Uterus (tissue), 2 donors: ENCODE data around the gene SLC13A3.

Experiments used
- CTCF ChIP-seq, 4 experiments: fragments of 200-600 bp in 2 of 4; fragments of 450-650 bp in 2 of 4; sonication (generic) in 2 of 4; IDR thresholded peaks; one replicate each; pipeline ENCODE4 v1.5.1; 2016 to 2019; ENCODE audit warnings: antibody characterized with exemption in 4 of 4, mild to moderate bottlenecking in 2 of 4, moderate library complexity in 1 of 4
- POLR2A ChIP-seq, 2 donors: fragments of 450-650 bp; IDR thresholded peaks; one replicate each; pipeline ENCODE4 v1.6.1; 2016; ENCODE audit warnings: antibody characterized with exemption in 2 of 2, mild to moderate bottlenecking in 1 of 2, moderate library complexity in 1 of 2

- no peak for TF ChIP-seq CTCF (IDR thresholded peaks at IDR 0.05)
- no peak for TF ChIP-seq POLR2A (IDR thresholded peaks at IDR 0.05)
These were observed 58.5 kb downstream of the SLC13A3 start for GRCh38 chr20:46592580-46593362.
